ENCODE results near the gene ZNF483.

GRCh38 chr9:111482694-111483438 lies 42.1 kb upstream of the ZNF483 start:
- TF ChIP-seq CTCF (conservative IDR thresholded peaks at IDR 0.05; ENCODE audit: low read depth, low read length) (no peak), FOS (IDR thresholded peaks at IDR 0.05; ENCODE audit: low read depth, low read length) (no peak), MAZ (IDR thresholded peaks at IDR 0.05; ENCODE audit: borderline replicate concordance, low read depth, low read length) (no peak), NFE2L2 (IDR thresholded peaks at IDR 0.05; ENCODE audit: low read depth, low read length) (no peak), POLR2A (IDR thresholded peaks at IDR 0.05; ENCODE audit: low read depth, low read length) (peak; percentile 13; the same call in 1 of the 2 replicates), CEBPB (IDR thresholded peaks at IDR 0.05; ENCODE audit: low read depth, low read length) (peak; percentile 78), CHD1 (IDR thresholded peaks at IDR 0.05; ENCODE audit: low read depth, low read length) (no peak), MXI1 (IDR thresholded peaks at IDR 0.05; ENCODE audit: borderline replicate concordance, low read depth, low read length) (no peak; the same call in 1 of the 2 replicates)

Measured in IMR-90 (cell line).